Right lobe of liver (tissue), 6 donors: Measurements from ENCODE around the gene GNMT. TPM values are rescaled to one million over a fixed set of nuclear protein-coding genes. Genes with fewer than 3 reads are reported as not detected.

ENCODE experiments used
- ATAC-seq, 4 donors: fragments of 200-7000 bp; cut with Tn5 transposase; one replicate each; pipeline ENCODE4 v1.9.1; 2020; ENCODE audit warnings: mild to moderate bottlenecking in 4 of 4, moderate library complexity in 4 of 4
- DNase-seq, 3 donors: peaks; one replicate each; pipeline ENCODE4 v3.0.0-alpha.2; 2020
- H3K27ac ChIP-seq, 3 donors: fragments of 200-600 bp; one replicate each; pipeline ENCODE4 v1.8.0; 2022
- H3K27me3 ChIP-seq, 2 donors: fragments of 200-600 bp; one replicate each; pipeline ENCODE4 v1.8.0; 2022
- H3K36me3 ChIP-seq, 4 donors: fragments of 200-600 bp; sonication (generic) in 1 of 4; one replicate each; pipeline versions ENCODE4 v1.5.1 to v1.8.0; 2017 to 2022; ENCODE audit warnings: control low read depth in 1 of 4
- H3K4me1 ChIP-seq, 4 donors: fragments of 200-600 bp; sonication (generic) in 1 of 4; one replicate each; pipeline versions ENCODE4 v1.5.1 to v1.8.0; 2017 to 2022; ENCODE audit warnings: control low read depth in 1 of 4
- H3K4me3 ChIP-seq, 3 donors: fragments of 200-600 bp; one replicate each; pipeline ENCODE4 v1.8.0; 2022
- H3K9me3 ChIP-seq, 4 donors: fragments of 200-600 bp; sonication (generic) in 1 of 4; one replicate each; pipeline versions ENCODE4 v1.5.1 to v1.8.0; 2017 to 2022; ENCODE audit warnings: control low read depth in 1 of 4
- CTCF ChIP-seq, 4 donors: fragments of 200-600 bp in 3 of 4; fragments of 450-650 bp in 1 of 4; IDR thresholded peaks; one replicate each; pipeline versions ENCODE4 v1.5.1 to v1.8.0; 2016 to 2022; ENCODE audit warnings: antibody characterized with exemption in 4 of 4, mild to moderate bottlenecking in 2 of 4
- POLR2A ChIP-seq: fragments of 450-650 bp; IDR thresholded peaks from one replicate; pipeline ENCODE4 v1.6.1; 2017; ENCODE audit warnings: antibody characterized with exemption, mild to moderate bottlenecking
- WGBS: methylation state at CpG from one replicate; pipeline ENCODE4 v1.1.6; 2018; ENCODE audit warnings: low coverage, low lambda C conversion rate; ENCODE audit not compliant: insufficient coverage; ENCODE audit errors: missing lambda C conversion rate; 5-methylcytosine and 5-hydroxymethylcytosine counted together
- intact Hi-C, 2 donors: fragments of 100-400 bp; cut with DNase I; formaldehyde crosslinking; loops; one replicate each; pipeline versions ENCODE4 v1.11.2 to v1.14.1; 2022
- total RNA-seq, 6 experiments: library from RNA; depleted of rRNA in 2 of 6; stranded (reverse); fragments of >200 nt in 2 of 6; fragmentation: NEBNext Ultra II Directional in 3 of 6; extraction: Animal tissue kit (Norgen Biotek cat#: 25700) in 3 of 6; gene quantifications; one replicate each; pipeline versions ENCODE4 v1.1.0 to v1.2.4, GENCODE V29; 2016 to 2023
- donor health status: DM: no; HTN: yes; CAD: no.
- donor health status: DM: no; HTN: no; CAD: no.
- donor health status: DM: no; HTN: no; CAD: no.
- donor health status: DM: no; HTN: yes; CAD: no.
- donor health status: DM: no; HTN: yes; CAD: no.

GNMT gene
- total RNA-seq, 6 experiments from 2014 or later = 13.7 to 470 (median 107) TPM

GRCh38 chr6:42968783-42969182 is 8.2 kb downstream of the GNMT start:
- TF ChIP-seq POLR2A (no peak), CTCF (IDR thresholded peaks at IDR 0.05) (no peak)
- 0% methylated on average over 1 of the region's 4 CpGs for WGBS
- Histone ChIP-seq H3K27me3 (no peaks in the 10 kb centered on the region), H3K9me3 (no peaks in the 10 kb centered on the region), H3K27ac (peak overlapping the region in 1 of 3 donors; percentile 13), H3K4me1 (peaks cover 0 to 18% (median 0%) of the 10 kb centered on the region in 4 donors), H3K36me3 (peaks cover 0 to 33% (median 15%) of the 10 kb centered on the region in 4 donors), H3K4me3 (no peak overlapping the region)
- ATAC-seq (peak in 1 of 4 donors; percentile 5), DNase-seq (no peak)
- intact Hi-C loops = no loop called here

GRCh38 chr6:42969431-42969830 is 8.9 kb downstream of the GNMT start:
- H3K27ac ChIP-seq = no peak overlapping the region
- peaks cover 0 to 26% (median 12%) of the 10 kb centered on the region in 4 donors for H3K36me3 ChIP-seq
- DNase-seq (no peak), ATAC-seq (peak in 3 of 4 donors; percentile 9 to 35 (median 24))
- H3K9me3 ChIP-seq = no peaks in the 10 kb centered on the region
- H3K4me3 ChIP-seq = no peak overlapping the region
- no peaks in the 10 kb centered on the region for H3K27me3 ChIP-seq
- H3K4me1 ChIP-seq = peaks cover 0 to 18% (median 0%) of the 10 kb centered on the region in 4 donors
- WGBS = 80% methylated on average over 2 of the region's 2 CpGs
- intact Hi-C loops = no loop called here
- no peak for TF ChIP-seq POLR2A
- no peak for TF ChIP-seq CTCF (IDR thresholded peaks at IDR 0.05)

- H3K9me3 ChIP-seq = no peaks in the 10 kb centered on the region
- no peak overlapping the region for H3K4me3 ChIP-seq
- 67% methylated on average over 2 of the region's 4 CpGs for WGBS
- H3K4me1 ChIP-seq = peaks cover 0 to 18% (median 0%) of the 10 kb centered on the region in 4 donors
- H3K27ac ChIP-seq = no peak overlapping the region
- TF ChIP-seq POLR2A = no peak
- no peak for TF ChIP-seq CTCF (IDR thresholded peaks at IDR 0.05)
- no peak for ATAC-seq
- H3K27me3 ChIP-seq = no peaks in the 10 kb centered on the region
- peaks cover 0 to 21% (median 9%) of the 10 kb centered on the region in 4 donors for H3K36me3 ChIP-seq
- intact Hi-C loops = no loop called here
- no peak for DNase-seq
These were observed 9.4 kb downstream of the GNMT start for GRCh38 chr6:42969934-42970333.

- H3K4me3 ChIP-seq = no peak overlapping the region
- H3K27me3 ChIP-seq = no peaks in the 10 kb centered on the region
- 45% methylated on average over 1 of the region's 4 CpGs for WGBS
- H3K4me1 ChIP-seq = peaks cover 0 to 18% (median 0%) of the 10 kb centered on the region in 4 donors
- H3K36me3 ChIP-seq = peaks cover 0 to 10% (median 5%) of the 10 kb centered on the region in 4 donors
- no peak overlapping the region for H3K27ac ChIP-seq
- no peaks in the 10 kb centered on the region for H3K9me3 ChIP-seq
- intact Hi-C loops = no loop called here
- TF ChIP-seq CTCF (IDR thresholded peaks at IDR 0.05) = no peak
- ATAC-seq (peak in 1 of 4 donors; percentile 73), DNase-seq (no peak)
These were observed 10.5 kb downstream of the GNMT start for GRCh38 chr6:42970871-42971612.
